Dermis blood vessel endothelial cell (primary cell): ENCODE measurements around the gene ZNF516. TPM values are rescaled to one million over a fixed set of nuclear protein-coding genes. Genes with fewer than 3 reads are reported as not detected.

Source experiments
- DNase-seq: peaks from one replicate; pipeline ENCODE4 v3.0.0; 2010
- total RNA-seq: library from RNA; depleted of rRNA; stranded (reverse); fragments of >200 nt; gene quantifications from 2 replicates; pipeline ENCODE4 v1.2.3, GENCODE V29; 2014

Gene ZNF516
- total RNA-seq, 1 donor from 2014 or later: 12.3 TPM

DNA sequence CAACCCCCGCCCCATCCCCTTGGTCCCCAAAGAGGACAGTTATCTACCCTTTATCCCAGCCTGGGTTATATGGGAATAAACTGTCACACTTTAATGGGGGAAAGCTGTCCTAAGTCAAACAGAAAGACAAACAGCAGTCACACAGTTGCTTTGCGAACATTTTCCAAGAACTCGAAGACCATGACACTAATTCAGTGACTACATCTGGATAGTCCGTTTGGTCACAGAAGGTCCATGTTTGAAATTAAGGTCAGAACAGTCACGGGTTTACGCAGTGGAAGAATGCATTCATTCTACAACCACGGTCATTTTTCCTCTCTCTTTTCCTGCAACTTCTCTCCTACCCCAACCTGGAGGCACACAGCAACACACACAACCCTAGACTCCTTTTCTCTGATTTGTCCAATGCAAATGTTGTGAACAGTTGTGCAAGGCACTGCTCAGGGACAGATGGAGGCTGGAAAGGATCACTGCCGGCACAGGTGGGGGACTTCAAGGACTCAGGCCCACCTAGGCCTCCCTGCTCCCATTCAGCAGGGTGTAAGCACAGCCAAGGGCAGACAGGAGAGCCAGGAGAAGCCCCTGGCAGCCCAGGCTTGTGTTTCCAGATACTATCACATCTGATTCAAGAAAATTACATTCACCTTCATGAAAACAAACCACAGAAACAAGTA, 39.9 kb downstream of the ZNF516 start:
- DNase-seq: no peak

DNA sequence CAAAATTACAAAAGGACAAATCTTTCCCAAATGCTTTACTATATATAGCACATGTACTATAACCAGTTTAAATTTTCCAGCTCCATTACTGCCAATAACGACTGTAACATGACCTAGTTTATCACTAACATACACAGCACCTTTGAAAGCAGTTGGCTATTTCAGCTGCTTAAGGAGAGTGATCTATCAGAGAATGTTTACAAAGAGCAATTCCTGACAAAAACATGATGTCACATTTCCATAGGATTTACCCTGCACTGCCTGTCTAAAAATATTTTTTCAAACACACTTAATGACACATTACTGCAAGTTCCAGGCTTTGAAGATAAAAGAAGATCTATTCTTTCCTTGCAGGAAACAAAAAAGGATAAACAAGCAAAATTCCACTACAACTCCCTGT, 40.6 kb downstream of the ZNF516 start:
- no peak for DNase-seq

DNA sequence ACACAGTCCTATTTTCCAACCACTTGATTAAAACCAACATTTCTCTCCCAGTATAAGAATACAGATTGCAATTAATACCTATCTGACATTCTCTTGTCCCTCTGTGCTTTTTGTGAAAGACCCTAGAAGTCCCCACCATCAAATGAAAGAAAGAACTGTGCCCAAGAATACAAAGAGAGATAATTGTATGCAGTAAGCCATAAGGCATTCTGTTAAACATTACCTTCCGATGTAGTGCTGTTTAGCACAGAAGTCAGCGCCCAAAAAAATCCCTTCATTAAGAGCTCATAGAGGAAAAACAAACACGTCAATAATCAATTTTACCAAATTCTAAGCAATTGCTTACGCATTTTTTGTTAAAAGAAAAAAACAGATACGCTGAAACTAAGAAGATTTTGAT, 41.1 kb downstream of the ZNF516 start:
- no peak for DNase-seq

DNA sequence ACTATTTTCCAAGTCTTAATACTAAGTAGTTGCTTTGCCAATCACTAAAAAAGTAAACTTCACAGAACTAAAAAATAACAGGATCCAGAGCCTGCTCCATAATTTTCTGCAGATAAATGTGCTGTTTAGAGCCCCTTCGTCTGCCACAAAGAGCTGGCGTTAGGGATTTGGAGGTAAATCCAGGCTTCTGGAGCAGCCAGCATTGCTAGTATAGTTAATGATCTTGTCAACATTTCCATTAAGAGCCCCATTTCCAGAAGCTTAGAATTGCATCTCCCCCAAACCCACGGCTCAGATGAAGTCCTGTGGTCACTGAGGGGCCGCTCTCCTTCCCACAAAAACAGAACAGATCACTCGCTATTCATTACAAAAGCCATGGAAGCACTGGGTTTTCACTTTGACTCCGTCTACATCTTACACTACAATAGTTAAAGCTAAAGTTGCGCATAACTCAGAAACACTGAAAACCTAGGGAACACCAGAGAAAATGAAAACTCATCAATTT, 41.9 kb downstream of the ZNF516 start:
- DNase-seq: no peak

DNA sequence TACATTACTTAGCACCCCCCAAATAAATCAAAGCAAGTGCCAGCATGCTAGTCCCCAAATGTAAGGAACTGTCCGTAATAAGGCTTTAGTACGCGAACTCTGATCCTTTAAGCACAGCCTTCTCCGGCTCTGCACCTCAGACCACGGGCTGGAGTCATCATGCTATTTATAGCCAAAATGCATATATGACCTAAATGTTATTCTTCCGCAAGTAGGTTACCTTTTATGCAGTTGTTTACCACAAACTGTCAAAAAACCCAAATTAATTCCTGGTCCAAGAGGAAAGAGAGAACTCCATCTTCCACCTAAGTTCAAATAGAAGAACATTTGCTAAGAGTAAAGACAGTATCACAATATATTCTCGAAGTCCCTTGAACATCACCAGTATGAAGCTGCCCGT, 42.7 kb downstream of the ZNF516 start:
- no peak for DNase-seq

DNA sequence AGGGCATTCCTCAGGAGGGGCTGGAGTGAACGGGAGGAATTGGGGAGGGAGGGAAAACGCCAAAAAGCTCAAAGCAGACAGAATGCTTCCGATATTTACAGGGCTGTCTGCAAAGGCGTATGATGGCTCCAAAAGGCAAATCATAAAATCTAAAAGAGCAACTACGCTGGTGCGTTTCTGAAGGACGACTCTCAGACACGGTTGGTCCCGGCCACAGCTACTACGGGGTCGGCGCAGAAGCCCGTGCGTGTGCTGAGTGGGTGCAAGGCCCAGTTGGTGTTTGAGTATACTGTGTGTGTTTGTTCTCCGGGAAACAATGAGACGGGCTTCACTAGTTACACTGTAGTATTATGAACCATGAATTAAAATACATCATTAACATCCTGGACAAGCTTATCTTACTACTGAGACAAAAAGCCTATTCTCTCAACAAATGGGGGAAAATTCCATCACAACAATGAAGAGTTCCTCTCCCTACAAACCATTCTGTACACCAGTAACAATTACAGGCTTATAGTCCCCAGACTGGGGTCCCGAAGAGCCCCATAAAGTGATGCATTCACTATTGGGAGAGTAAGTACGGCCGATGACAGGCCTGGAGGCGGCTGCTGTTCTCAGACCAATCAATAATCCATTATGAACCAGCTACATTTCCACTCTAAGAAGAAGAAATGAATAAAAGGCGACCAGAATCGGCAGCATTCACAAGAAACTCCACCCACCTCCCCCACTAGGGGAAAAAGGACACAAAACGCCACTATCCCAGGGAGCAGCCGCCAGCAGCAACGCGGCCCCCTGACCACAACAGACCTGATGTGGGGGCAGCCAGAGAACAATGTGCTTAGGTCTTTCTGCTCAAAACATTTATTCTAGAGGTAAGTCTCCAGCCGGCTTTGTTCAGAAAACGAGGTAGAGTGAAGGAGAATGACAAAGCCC, 43.4 kb downstream of the ZNF516 start:
- DNase-seq: peak; percentile 50

DNA sequence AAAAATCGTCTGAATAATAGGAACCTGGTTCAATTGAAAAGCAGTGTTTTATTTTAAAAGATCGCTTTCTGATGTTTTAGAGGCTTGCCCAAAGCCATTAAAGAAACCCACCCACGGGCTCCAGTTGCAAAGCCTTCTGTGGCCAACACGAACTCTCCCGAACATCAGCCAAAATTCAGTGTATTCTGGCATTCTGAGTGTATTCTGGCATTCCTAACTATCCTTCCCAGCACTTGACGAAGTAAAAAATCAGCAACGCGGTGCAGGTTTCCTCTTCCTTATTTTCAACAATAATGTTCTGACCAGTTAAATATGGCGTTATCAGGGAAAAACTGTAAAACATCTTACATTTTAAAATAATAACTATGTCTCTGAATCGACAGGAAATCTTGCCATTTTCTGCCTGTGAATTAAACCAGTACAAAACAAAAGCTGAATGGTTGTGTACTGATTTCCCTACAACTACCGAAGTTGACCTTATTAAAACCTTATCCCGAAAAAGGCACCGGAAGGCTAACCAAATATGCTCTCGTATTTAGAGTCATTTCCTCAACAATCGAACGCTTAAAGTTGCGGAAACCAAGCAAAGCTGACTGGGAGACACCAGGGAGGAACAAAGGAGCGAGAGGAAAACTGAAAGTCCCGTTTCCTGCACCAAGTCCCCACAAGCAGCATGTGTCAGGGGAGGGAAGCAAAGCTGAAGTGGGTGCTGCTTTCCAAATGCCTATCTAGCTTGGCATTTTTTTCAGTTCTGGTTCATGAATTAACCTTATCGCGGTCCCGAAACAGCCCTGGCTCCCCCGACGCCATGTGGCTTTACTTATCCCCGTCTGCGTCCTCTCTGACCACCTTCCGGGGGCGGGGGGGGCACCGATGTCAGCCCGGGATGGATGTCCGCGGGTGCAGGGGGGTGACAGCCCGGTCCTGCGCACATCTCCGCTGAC, 44.3 kb downstream of the ZNF516 start:
- DNase-seq: peak; percentile 71

DNA sequence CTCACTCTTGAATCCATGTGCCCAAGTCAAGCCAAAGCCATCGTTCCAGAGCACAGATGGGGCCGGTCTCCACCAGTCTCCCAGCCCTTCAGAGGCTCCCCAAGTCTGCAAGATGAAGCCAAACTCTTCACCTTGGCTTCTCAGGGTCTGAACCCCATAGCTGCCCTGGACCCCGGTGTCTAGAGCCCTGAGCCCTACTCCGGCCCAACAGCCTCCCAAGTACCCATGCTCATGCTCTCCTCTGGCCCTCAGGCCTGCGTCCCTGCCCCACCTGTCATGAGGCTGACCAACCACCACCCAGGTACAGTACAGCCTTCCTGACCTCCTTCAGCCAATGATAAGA, 46.0 kb downstream of the ZNF516 start:
- DNase-seq: no peak

DNA sequence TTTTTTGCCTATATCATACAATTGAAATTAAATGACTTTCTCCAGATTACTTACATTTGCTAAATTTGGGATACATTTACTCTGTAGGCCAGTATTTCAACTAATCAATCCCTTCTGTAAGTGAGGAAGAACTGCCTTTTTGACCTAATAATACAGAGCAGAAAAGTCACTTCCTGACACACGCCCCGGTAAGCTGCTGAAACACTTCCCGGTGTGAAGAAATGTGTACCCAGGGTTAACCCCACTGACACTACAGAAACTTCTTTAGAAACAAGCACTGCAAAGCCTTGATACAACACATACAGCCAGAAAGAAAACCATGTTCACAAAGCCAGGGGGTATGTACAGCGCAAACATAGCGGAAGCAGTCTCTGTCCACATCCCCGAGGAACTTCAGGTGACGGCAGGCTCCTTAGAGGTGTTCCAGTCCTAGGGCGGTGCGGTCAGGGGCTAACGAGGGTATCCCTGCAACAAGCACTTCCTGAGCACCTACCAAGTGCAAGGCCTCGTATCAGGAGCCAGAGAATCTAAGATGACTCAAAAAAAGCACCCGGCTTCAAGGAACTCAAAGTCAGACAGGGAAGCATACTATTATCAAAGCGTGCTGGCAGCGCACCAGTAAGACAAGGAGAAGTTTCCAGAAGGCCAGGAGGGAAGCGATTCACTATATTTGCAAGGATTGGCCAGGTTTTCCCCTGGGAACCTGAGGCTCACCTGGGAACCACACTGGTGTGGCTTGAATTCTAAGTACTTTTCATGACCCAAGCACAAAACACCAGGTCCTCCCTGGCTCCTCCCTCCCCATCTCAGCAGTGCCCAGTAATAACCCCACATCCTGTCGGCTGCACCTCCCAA, 46.6 kb downstream of the ZNF516 start:
- DNase-seq: peak; percentile 10

DNA sequence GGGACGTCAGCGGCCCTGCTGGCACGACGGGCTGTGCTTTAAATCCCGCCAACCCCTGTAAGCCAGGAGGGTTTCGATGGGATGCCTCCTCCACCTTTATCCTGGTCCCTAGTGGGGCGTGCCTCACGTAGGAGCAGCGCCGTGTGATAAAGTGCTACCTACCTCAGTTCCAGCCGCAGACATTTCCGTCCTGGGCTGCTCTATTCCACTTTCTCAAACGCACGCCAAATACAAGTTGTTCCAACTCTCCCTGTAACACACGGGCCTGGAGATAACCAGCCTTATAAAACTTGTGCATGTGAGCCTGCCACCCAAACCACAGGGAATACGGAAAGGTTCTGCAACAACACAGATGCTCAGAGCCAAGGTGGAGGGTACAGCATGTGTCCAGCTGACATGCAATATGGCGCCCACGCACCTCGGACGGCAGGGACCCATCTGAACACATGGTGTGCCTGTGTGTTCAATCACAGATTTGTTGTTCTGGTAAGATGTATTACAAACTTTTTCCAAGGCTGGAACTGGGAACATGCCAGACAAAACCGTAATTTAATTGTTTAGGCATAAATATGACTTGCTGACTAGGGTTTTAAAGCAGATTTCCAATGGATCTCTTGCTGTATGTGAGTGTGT, 47.7 kb downstream of the ZNF516 start:
- no peak for DNase-seq

DNA sequence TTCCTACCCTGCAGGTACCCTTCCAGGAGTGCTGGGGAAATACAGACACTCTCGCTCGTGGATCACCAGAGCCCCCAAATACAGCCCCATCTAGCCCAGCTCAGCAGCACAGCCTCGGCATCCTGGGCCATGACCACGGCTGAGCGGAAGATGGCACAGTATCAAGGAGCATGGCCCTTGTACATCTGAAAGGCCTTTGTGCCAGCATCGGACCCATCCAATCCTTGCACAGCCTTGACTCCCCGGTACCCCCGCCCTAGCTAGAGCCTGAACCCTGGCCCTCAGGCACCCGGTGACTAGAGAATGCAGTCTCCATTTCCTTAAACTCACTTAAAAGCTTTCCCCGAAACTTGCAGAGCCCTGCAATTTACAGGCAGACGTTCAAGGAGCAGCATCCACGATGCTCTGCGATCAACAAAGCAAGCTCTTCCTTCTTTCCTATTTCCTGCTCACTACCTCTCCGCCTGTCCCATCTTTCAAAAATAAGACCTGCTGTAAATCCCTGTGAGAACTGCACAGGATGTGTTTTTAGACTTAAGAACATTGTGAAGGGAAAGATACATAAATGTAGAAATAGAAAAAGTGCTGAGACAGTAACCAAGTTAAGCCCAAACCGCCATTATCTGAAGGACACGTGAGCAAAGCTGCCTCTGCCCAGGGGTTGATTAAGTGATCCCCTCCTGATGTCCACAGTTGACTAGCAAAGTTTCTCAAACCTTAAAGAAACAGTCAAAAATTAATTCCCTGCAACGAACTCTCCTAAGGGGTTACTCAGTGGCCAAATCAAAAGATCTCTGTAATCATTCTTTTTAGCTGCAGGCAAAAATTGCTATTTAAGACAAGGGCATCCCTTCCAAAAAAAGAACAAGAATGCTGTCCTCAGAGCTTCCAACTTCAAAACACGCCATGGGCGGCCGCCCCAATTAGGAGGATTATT, 48.5 kb downstream of the ZNF516 start:
- DNase-seq: no peak

DNA sequence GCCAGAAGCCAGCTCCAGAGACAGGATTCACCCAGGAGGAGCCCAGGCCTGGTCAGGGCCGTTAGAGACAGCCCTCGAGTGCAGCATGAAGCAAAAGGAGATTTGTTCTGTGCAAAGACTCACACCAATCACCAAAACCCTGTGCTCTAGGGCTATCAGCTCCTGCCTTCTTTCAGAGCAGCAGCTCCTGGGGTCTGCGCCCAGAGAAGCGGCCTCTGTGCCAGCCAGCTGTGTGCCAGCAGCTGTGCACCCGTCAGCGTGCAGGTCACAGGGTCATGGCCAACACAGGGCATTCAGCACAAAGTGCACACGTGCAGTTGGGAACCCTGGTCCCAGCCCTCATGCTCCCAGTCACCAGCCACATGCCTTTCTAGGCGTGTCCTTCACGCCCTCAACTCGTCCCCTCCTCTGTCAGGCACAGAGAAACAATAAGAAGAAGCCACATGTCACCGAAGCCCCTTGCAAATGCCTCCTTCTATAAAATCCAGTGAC, 49.3 kb downstream of the ZNF516 start:
- DNase-seq: no peak

DNA sequence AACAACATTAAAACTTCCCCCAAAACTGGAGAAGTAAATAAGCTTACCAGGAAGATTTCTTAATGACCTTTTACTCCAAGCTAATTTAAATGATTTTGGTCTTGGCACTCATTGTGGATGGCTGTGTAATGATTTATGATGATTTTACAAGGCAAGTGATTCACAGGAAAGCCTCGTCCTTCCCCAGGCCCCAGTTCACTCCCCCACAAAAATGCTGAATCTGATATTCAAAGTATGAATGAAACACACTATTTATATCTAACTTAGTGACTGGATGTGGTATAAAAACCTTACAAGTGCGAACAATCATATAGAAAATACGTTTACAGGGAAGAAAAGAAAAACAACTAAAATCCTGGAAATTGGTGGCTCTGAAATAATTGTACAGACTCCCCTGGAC, 49.8 kb downstream of the ZNF516 start:
- peak; percentile 38 for DNase-seq

DNA sequence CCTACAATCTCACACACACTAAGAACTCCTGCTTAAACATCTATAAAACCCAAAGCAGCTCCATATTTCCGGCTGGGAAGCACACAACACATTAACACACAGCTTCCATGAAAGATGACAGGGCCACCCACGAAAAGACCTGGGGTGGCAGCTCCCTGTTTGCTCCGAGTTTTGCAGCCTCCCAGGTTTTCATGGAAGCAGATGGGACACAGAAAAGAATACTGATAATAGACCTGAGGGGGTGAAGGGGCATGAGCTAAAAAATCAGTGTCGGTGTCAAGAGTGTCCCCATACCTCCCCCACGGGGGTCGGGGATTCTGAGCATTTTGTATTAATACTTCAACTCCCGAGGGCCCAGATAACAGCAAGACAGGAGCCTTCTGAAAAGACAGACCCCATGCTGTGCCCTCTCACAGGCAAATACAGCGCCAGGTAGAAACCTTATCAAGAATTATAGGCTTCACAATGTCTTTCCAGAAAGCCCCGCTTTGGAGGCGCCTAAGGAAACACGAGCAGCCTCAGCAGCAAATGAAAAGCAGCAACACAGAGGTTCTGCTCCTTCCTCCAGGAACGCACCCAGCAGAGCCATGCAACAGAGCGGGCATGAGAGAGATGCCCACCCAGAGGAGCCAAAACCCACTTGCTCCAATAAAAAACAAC, 50.5 kb downstream of the ZNF516 start:
- no peak for DNase-seq

DNA sequence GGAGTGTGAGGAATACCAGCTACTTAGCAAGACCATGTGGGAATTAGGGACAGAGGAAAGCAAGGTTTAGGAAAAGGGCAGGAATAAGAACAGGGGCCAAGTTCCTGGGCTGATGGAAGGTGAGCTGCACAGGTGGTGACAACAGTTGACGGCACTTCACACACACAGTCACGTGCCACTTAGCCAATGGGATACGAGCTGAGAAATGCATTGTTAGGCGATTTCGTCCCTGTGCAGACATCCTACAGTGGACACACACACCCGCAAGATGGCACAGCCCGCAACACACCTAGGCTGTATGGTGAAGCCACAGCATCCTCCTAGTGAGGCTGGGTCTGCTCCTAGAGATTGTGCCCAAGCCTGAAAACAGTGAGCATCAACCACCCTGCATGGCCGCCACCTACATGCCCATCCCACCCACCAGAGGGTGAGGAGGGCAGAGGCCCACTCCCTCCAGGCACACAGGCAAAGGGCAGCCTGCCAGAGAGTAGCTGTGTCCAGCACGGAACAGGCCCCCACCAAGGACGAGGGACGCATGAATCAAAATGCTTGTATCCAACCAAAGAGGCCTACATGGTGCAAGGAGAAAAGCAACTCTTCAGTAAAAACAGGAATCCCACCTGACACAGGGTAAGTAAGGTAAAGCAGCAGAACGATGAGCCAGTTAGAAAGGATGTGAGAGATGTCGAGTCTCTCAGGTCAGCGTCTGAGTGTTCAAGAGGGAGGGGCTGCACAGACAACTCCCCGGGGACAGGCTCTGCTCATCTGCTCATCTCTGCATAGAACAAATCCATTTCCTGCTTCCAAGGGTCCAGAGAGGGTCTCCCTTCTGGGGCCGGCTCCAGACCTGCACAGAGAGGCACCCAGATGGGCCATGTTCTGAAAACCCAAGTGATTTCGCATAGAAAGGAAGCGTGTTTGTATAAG, 51.3 kb downstream of the ZNF516 start:
- no peak for DNase-seq

DNA sequence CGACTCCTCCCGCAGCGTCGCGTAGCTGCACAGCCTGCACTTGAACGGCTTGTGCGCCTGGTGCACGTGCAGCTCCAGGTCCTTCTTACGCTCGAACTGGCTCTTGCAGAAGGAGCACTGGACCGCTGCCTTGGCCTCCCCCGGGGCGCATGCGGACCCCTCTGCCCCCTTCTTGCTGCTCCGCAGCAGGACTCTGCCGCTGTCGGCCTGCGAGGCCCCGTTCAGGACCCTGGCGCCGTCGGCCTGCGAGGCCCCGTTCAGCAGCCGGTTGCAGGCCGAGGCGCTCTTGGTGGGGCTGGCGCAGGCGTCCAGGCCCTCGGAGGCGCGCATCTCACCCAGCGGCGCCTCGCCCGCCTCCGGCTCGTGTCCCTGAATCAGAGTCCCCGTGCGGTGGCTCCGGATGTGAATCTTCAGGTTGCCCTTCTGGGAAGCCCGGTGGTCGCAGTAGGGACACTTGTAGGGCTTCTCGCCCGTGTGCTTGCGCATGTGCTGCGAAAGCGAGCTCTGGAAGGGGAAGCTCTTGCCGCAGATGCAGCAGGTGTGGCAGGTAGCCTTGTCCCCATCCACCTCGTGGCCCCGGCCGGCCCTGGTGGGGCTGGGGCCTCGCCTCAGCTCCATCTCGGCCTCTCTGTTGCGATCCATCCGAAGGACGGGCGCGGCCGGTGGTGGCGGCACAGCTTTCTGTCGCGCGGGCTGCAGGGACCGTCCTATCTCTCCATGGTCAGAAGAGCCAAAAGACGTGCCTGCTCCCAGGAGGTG, 52.5 kb downstream of the ZNF516 start:
- no peak for DNase-seq

DNA sequence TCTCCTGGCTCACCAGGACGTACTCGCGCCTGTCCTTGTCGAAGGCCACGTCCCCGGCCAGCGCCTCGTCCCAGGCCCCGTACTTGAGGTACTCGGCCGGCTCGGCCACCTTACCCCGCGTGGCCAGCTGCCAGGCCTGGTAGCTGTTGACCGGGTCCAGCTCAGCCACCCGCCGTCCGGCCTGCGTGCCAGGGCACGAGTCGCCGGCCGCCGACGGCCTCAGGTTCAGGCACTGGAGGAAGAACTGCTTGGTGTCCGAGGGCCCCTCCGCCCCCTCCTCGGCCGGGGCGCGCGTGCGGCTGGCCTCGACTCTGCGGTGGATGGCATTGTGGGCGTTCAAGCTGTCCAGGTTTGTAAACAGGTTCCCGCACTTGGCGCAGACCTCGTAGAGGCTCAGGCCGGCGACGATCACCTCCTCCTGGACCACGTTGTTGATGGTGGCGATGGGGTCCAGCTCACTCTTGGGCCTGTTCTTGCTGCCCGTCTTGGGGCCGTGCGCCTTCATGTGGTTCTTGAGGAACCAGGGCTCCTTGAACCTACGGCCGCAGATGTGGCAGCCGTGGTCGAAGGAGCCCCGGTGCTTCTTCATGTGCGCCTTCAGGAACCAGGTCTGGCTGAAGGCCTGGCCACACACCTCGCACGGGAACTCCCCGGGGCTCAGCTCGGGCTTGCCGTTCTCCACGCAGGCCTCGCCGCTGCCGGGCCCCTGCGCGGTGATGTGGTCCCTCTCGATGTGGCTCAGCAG, 53.2 kb downstream of the ZNF516 start:
- no peak for DNase-seq
